ENCODE measurements around the gene TIPARP. TPM values are rescaled to one million over a fixed set of nuclear protein-coding genes. Genes with fewer than 3 reads are reported as not detected.

TIPARP gene
- total and polyA plus RNA-seq, 2 of the 8 experiments (the other 6 are each of a cell fraction or from before 2014, with no cell fraction given) = 1.6 to 5.8 TPM

DNA sequence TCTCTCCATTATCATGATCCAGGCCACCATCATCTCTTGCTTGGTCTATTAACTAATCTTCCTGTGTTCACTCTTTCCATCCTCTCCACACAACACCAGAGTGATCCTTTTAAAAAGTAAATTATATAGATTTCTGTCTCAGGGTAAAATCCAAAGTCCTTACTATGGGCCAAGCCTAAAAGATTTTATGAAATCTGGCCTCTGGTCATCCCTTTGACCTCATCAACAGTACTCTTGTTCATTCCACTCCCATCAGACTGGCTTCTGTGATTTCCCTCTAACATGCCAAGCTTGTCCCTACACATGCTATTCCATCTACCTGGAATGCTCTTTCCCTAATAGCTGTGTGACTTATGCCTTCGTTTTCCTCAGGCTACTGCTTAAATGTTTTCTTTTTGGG is 8.3 kb upstream of the TIPARP start:
- Histone ChIP-seq H4K5ac (ENCODE audit: insufficient read length, low read depth, low read length) (no peak overlapping the region), H4K20me1 (replicated peaks in 1 of 2; ENCODE audit: control insufficient read depth in 1 of 2, insufficient read depth in 2 of 2, low read length in 2 of 2) (no peaks in the 10 kb centered on the region), H4K8ac (ENCODE audit: extremely low read depth, insufficient read depth, low read length) (no peak overlapping the region), H3K27me3 (replicated peaks in 1 of 4; ENCODE audit: control insufficient read depth in 3 of 4, extremely low read depth in 1 of 4, insufficient read depth in 3 of 4, low read length in 3 of 4) (no peaks in the 10 kb centered on the region), H3K36me3 (ENCODE audit: control insufficient read depth in 2 of 4, insufficient read depth in 4 of 4, low read length in 3 of 4) (no peaks in the 10 kb centered on the region), H3K14ac (ENCODE audit: insufficient read length) (no peak overlapping the region), H2BK5ac (ENCODE audit: low read depth, low read length) (no peak overlapping the region), H3K4me2 (ENCODE audit: insufficient read depth in 1 of 2, low read depth in 2 of 2, low read length in 2 of 2) (no peak overlapping the region), H3K9me3 (ENCODE audit: insufficient read depth in 2 of 2, low read depth in 1 of 2, low read length in 1 of 2) (no peaks in the 10 kb centered on the region), H3K23me2 (ENCODE audit: low read depth, low read length) (no peaks in the 10 kb centered on the region), H2BK12ac (ENCODE audit: low read depth, low read length) (no peak overlapping the region), H3K79me2 (ENCODE audit: control insufficient read depth in 1 of 2, insufficient read depth in 2 of 2, low read length in 2 of 2) (no peaks in the 10 kb centered on the region), H2AFZ (ENCODE audit: low read length) (no peak overlapping the region), H3K4me1 (replicated peaks in 1 of 4; ENCODE audit: control insufficient read depth in 3 of 4, insufficient read depth in 4 of 4, low read length in 3 of 4) (peaks cover 0 to 3% (median 0%) of the 10 kb centered on the region in 4 experiments; a peak in 1 of 7 replicates), H4K91ac (replicated peaks; ENCODE audit: insufficient read length, low read length) (no peak overlapping the region), H3K18ac (ENCODE audit: extremely low read depth, low read length) (no peak overlapping the region), H2BK15ac (ENCODE audit: low read length) (no peak overlapping the region), H2AK5ac (ENCODE audit: low read depth, low read length) (no peak overlapping the region), H3K56ac (replicated peaks; ENCODE audit: insufficient read length, low read depth, low read length) (no peak overlapping the region), H3K27ac (ENCODE audit: low read depth, low read length) (no peak overlapping the region), H3K9ac (replicated peaks in 1 of 4; ENCODE audit: extremely low read depth in 1 of 4, low read depth in 3 of 4, low read length in 3 of 4) (no peak overlapping the region), H2BK120ac (replicated peaks; ENCODE audit: low read depth, low read length) (no peak overlapping the region), H2BK20ac (ENCODE audit: low read length) (no peak overlapping the region), H3K23ac (ENCODE audit: insufficient read length) (no peak overlapping the region), H3K79me1 (ENCODE audit: low read depth, low read length) (no peaks in the 10 kb centered on the region), H3K4me3 (ENCODE audit: extremely low read depth in 1 of 4, insufficient read depth in 2 of 4, low read depth in 3 of 4, low read length in 4 of 4) (no peak overlapping the region), H3K4ac (replicated peaks; ENCODE audit: insufficient read length, low read depth, low read length) (no peak overlapping the region)
- TF ChIP-seq ATF2 (IDR thresholded peaks at IDR 0.05; ENCODE audit: low read length) (no peak), SUZ12 (IDR thresholded peaks at IDR 0.05; ENCODE audit: low read length) (no peak), CBX8 (IDR thresholded peaks at IDR 0.05; ENCODE audit: borderline replicate concordance, low read depth, low read length) (no peak), HDAC6 (IDR thresholded peaks at IDR 0.05; ENCODE audit: low read depth, low read length) (no peak), YY1 (IDR thresholded peaks at IDR 0.05; ENCODE audit: low read depth, low read length) (no peak), RAD21 (IDR thresholded peaks at IDR 0.05 in 1 of 2, conservative IDR thresholded peaks at IDR 0.05 in 1 of 2; ENCODE audit: low read depth in 2 of 2, low read length in 2 of 2) (no peak), EP300 (IDR thresholded peaks at IDR 0.05; ENCODE audit: borderline replicate concordance in 1 of 2, low read depth in 2 of 2, low read length in 2 of 2) (no peak), SP2 (IDR thresholded peaks at IDR 0.05; ENCODE audit: low read length) (no peak), JUN (IDR thresholded peaks at IDR 0.05; ENCODE audit: low read depth, low read length) (no peak), SIRT6 (IDR thresholded peaks at IDR 0.05; ENCODE audit: low read length) (no peak)
- CTCF ChIA-PET (ENCODE audit: partially characterized antibody) = interaction anchor here (0.6 kb wide), 1 partner anchor 111 kb away, joined by 3 read pairs; the partner anchor contains the start of gene SSR3
- WGBS, 2 experiments (ENCODE audit: extremely low coverage in 1 of 2, insufficient coverage in 1 of 2, insufficient read length in 1 of 2, insufficient replicate concordance in 2 of 2, low coverage in 1 of 2, low lambda C conversion rate in 2 of 2, missing lambda C conversion rate in 1 of 2) = 95% methylated on average over 1 of the region's 1 CpG; no CpG with 5 or more reads in 1 of the 2 experiments
- DNase-seq (ENCODE audit: low read depth in 1 of 2, low spot score in 2 of 2) (no peak), FAIRE-seq (no peak)
- POLR2A ChIA-PET (ENCODE audit: partially characterized antibody) = interaction anchor here (1.0 kb wide), 1 partner anchor 147 kb away, joined by 3 read pairs; no protein-coding TSS in a partner anchor
